Astrocyte (in vitro differentiated cells and primary cell): ENCODE measurements around the gene CCNI. TPM values are rescaled to one million over a fixed set of nuclear protein-coding genes. Genes with fewer than 3 reads are reported as not detected.

Source experiments
- DNase-seq: peaks from one replicate; pipeline ENCODE4 v3.0.0-alpha.2; 2010; ENCODE audit warnings: low read depth
- FAIRE-seq: peaks from 2 replicates; lab custom pipeline; 2011; peaks lifted over from hg19 to GRCh38; lab: Jason Lieb, UNC
- H2AFZ ChIP-seq: 2 replicates; pipeline ENCODE4 v1.6.0; 2012; ENCODE audit warnings: low read depth, low read length, inconsistent platforms
- H3K27ac ChIP-seq: 2 replicates; pipeline ENCODE4 v1.5.1; 2011; ENCODE audit warnings: low read depth, low read length, inconsistent platforms
- H3K27me3 ChIP-seq: 2 replicates; pipeline ENCODE4 v1.6.0; 2011; ENCODE audit warnings: low read length, inconsistent platforms; ENCODE audit not compliant: insufficient read depth
- H3K36me3 ChIP-seq: 2 replicates; pipeline ENCODE4 v1.5.1; 2011; ENCODE audit warnings: low read length, inconsistent platforms; ENCODE audit not compliant: insufficient read depth
- H3K4me1 ChIP-seq: 2 replicates; pipeline ENCODE4 v1.5.1; 2011; ENCODE audit warnings: low read length, inconsistent platforms; ENCODE audit not compliant: insufficient read depth
- H3K4me2 ChIP-seq: 2 replicates; pipeline ENCODE4 v1.6.0; 2012; ENCODE audit warnings: low read length, inconsistent platforms
- H3K4me3 ChIP-seq: 2 replicates; pipeline ENCODE4 v1.5.1; 2011; ENCODE audit warnings: low read depth, mild to moderate bottlenecking, low read length, inconsistent platforms; ENCODE audit not compliant: insufficient read depth
- H3K79me2 ChIP-seq: 2 replicates; pipeline ENCODE4 v1.6.0; 2012; ENCODE audit warnings: mild to moderate bottlenecking, low read length, inconsistent platforms; ENCODE audit not compliant: insufficient read depth
- H3K9ac ChIP-seq: 2 replicates; pipeline ENCODE4 v1.6.0; 2012; ENCODE audit warnings: mild to moderate bottlenecking, low read length, inconsistent platforms
- H3K9me3 ChIP-seq: 2 replicates; pipeline ENCODE4 v1.5.1; 2012; ENCODE audit warnings: low read depth, mild to moderate bottlenecking, low read length, inconsistent platforms; ENCODE audit not compliant: insufficient read depth
- H4K20me1 ChIP-seq: 2 replicates; pipeline ENCODE4 v1.6.0; 2012; ENCODE audit warnings: low read length, inconsistent platforms; ENCODE audit not compliant: insufficient read depth
- H3K27ac Mint-ChIP-seq: one replicate; pipeline ENCODE4 v1.8.0; 2021; ENCODE audit warnings: mild to moderate bottlenecking, mixed read lengths; ENCODE audit not compliant: unreplicated experiment
- H3K27me3 Mint-ChIP-seq: one replicate; pipeline ENCODE4 v1.8.0; 2021; ENCODE audit warnings: low read depth, mixed read lengths; ENCODE audit not compliant: unreplicated experiment
- H3K36me3 Mint-ChIP-seq: one replicate; pipeline ENCODE4 v1.8.0; 2021; ENCODE audit warnings: low read depth, mixed read lengths; ENCODE audit not compliant: unreplicated experiment
- H3K4me1 Mint-ChIP-seq: one replicate; pipeline ENCODE4 v1.8.0; 2021; ENCODE audit warnings: low read depth, mixed read lengths; ENCODE audit not compliant: unreplicated experiment
- H3K4me3 Mint-ChIP-seq: one replicate; pipeline ENCODE4 v1.8.0; 2021; ENCODE audit warnings: mild to moderate bottlenecking, moderate library complexity, mixed read lengths; ENCODE audit not compliant: unreplicated experiment
- H3K9me3 Mint-ChIP-seq: one replicate; pipeline ENCODE4 v1.8.0; 2021; ENCODE audit warnings: mild to moderate bottlenecking, mixed read lengths; ENCODE audit not compliant: unreplicated experiment
- CTCF ChIP-seq: IDR thresholded peaks from 2 replicates; pipeline ENCODE4 v1.5.1; 2011; ENCODE audit warnings: low read depth, mild to moderate bottlenecking, inconsistent platforms, low read length, moderate library complexity; ENCODE audit not compliant: insufficient read depth
- EZH2 ChIP-seq: IDR thresholded peaks from 2 replicates; pipeline ENCODE4 v1.6.1; 2012; ENCODE audit warnings: mild to moderate bottlenecking, low read length, inconsistent platforms; ENCODE audit not compliant: insufficient read depth
- total RNA-seq: library from RNA; stranded (reverse); gene quantifications from 2 replicates; pipeline ENCODE4 v1.2.1, GENCODE V29; 2021

CCNI gene
- total RNA-seq, 1 donor from 2014 or later = 141 TPM

GRCh38 chr4:77065382-77065781 is 10.4 kb downstream of the CCNI start:
- H3K9me3 Mint-ChIP-seq = no peaks in the 10 kb centered on the region
- peaks cover 21% of the 10 kb centered on the region for H3K36me3 ChIP-seq
- H3K4me1 ChIP-seq = peaks cover 11% of the 10 kb centered on the region

GRCh38 chr4:77062856-77063255 is 12.9 kb downstream of the CCNI start:
- DNase-seq (no peak), FAIRE-seq (no peak)
- Histone ChIP-seq H3K4me2 (no peak overlapping the region), H3K79me2 (peaks cover 94% of the 10 kb centered on the region), H4K20me1 (peaks cover 81% of the 10 kb centered on the region), H3K4me3 (no peak overlapping the region), H2AFZ (no peak overlapping the region), H3K4me1 (peaks cover 11% of the 10 kb centered on the region), H3K27me3 (no peaks in the 10 kb centered on the region), H3K9ac (no peak overlapping the region), H3K36me3 (peaks cover 31% of the 10 kb centered on the region), H3K27ac (no peak overlapping the region), H3K9me3 (no peaks in the 10 kb centered on the region)
- TF ChIP-seq EZH2 (no peak), CTCF (no peak)
- no peak overlapping the region for H3K27ac Mint-ChIP-seq
- H3K4me1 Mint-ChIP-seq = peaks cover 10% of the 10 kb centered on the region
- peaks cover 6% of the 10 kb centered on the region for H3K36me3 Mint-ChIP-seq
- H3K9me3 Mint-ChIP-seq = no peaks in the 10 kb centered on the region
- no peak overlapping the region for H3K4me3 Mint-ChIP-seq
- H3K27me3 Mint-ChIP-seq = no peaks in the 10 kb centered on the region

More at GRCh38 chr4:77065382-77065781, 10.4 kb downstream of the CCNI start:
- H3K4me3 Mint-ChIP-seq = no peak overlapping the region
- H3K27me3 Mint-ChIP-seq = no peaks in the 10 kb centered on the region
- H3K27ac Mint-ChIP-seq = no peak overlapping the region
- FAIRE-seq (peak; percentile 26), DNase-seq (peak; percentile 67)
- H2AFZ ChIP-seq = no peak overlapping the region
- no peak overlapping the region for H3K4me2 ChIP-seq
- H3K9me3 ChIP-seq = no peaks in the 10 kb centered on the region
- H3K79me2 ChIP-seq = peaks cover 95% of the 10 kb centered on the region
- H4K20me1 ChIP-seq = peaks cover 88% of the 10 kb centered on the region
- H3K27me3 ChIP-seq = no peaks in the 10 kb centered on the region
- H3K27ac ChIP-seq = peak overlapping the region; percentile 47
- TF ChIP-seq CTCF (no peak), EZH2 (no peak)
- H3K9ac ChIP-seq = peak overlapping the region; percentile 20
- H3K4me1 Mint-ChIP-seq = peaks cover 10% of the 10 kb centered on the region
- peaks cover 6% of the 10 kb centered on the region for H3K36me3 Mint-ChIP-seq
- H3K4me3 ChIP-seq = no peak overlapping the region

GRCh38 chr4:77052352-77052751 is 23.4 kb downstream of the CCNI start:
- H3K36me3 ChIP-seq = peaks cover 58% of the 10 kb centered on the region
- H2AFZ ChIP-seq = no peak overlapping the region
- H3K4me2 ChIP-seq = no peak overlapping the region
- H3K27me3 ChIP-seq = no peaks in the 10 kb centered on the region
- H3K27me3 Mint-ChIP-seq = no peaks in the 10 kb centered on the region
- peaks cover 22% of the 10 kb centered on the region for H3K79me2 ChIP-seq
- no peak for TF ChIP-seq EZH2
- peak; percentile 36 for TF ChIP-seq CTCF
- H3K4me3 ChIP-seq = no peak overlapping the region
- H3K9me3 ChIP-seq = no peaks in the 10 kb centered on the region
- peaks cover 37% of the 10 kb centered on the region for H3K4me1 Mint-ChIP-seq
- peaks cover 45% of the 10 kb centered on the region for H4K20me1 ChIP-seq
- no peak overlapping the region for H3K9ac ChIP-seq
- H3K27ac Mint-ChIP-seq = peak overlapping the region; percentile 93
- DNase-seq = no peak
- H3K27ac ChIP-seq = peak overlapping the region; percentile 46
- peak; percentile 54 for FAIRE-seq
- no peaks in the 10 kb centered on the region for H3K4me1 ChIP-seq
- no peak overlapping the region for H3K4me3 Mint-ChIP-seq
- peaks cover 8% of the 10 kb centered on the region for H3K36me3 Mint-ChIP-seq
- no peaks in the 10 kb centered on the region for H3K9me3 Mint-ChIP-seq
